NT2/D1 (cell line): Measurements from ENCODE around the gene LUC7L.

Experiments
- SUZ12 ChIP-seq: IDR thresholded peaks from 2 replicates; pipeline ENCODE4 v1.6.1; 2011; ENCODE audit not compliant: insufficient read length, insufficient read depth; ENCODE audit errors: extremely low read depth
- YY1 ChIP-seq: IDR thresholded peaks from 2 replicates; pipeline ENCODE4 v1.6.1; 2011; ENCODE audit not compliant: insufficient read length, insufficient read depth
- ZNF274 ChIP-seq: IDR thresholded peaks from 2 replicates; pipeline ENCODE4 v1.6.1; 2011; ENCODE audit warnings: mild to moderate bottlenecking, low read depth, low read length

DNA sequence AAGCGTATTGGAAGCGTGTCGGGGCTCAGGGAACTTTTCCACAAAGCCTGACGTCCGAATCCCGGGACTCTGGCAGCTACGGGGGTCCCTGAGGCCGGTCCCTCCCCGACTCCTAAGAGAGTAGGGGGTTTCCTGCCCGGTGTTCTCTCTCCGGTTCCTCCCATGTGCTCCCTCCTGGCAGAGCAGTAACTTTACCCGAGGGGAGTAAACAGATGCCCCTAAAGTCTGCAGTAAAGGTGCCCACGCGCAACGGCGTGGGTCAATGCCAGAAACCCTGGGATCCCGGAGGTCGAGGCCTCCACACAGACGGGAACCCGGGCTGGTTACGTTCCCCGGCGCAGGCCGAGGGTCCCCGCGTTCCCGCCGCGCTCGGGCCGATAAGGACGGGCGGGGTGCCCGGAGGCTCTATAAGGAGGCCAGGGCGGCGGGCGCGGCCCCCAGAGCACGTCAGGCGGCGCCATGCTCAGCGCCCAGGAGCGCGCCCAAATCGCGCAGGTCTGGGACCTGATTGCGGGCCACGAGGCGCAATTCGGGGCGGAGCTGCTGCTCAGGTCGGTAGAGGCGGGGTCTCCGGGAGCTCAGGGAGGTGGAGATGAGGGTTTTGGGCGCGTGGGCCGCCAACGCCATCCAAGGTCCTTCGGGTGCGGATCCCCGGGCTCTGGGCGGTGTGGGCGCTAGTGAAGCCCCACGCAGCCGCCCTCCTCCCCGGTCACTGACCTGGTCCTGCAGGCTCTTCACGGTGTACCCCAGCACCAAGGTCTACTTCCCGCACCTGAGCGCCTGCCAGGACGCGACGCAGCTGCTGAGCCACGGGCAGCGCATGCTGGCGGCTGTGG, 63.5 kb downstream of the LUC7L start, which contains the start of gene HBM:
- TF ChIP-seq ZNF274 (no peak), YY1 (no peak), SUZ12 (peak; percentile 75)
